ENCODE data around the gene SLC11A2. TPM values are rescaled to one million over a fixed set of nuclear protein-coding genes. Genes with fewer than 3 reads are reported as not detected.

The SLC11A2 gene
- total RNA-seq, 1 experiment from 2014 or later: 33.9 TPM

GRCh38 chr12:50948798-50949197, 77.4 kb downstream of the SLC11A2 start:
- TF ChIP-seq CTCF (conservative IDR thresholded peaks at IDR 0.05; ENCODE audit: low read depth, low read length) (no peak), EZH2 (IDR thresholded peaks at IDR 0.05; ENCODE audit: borderline replicate concordance, low read depth, low read length, poor library complexity, severe bottlenecking) (no peak)
- intact Hi-C loops (cut with micrococcal nuclease; ENCODE audit: unreplicated experiment): no loop called here
- no peak overlapping the region for H3K4me3 ChIP-seq (ENCODE audit: low read depth, low read length, poor library complexity, severe bottlenecking)
- CTCF ChIA-PET: no interaction called here
- no peaks in the 10 kb centered on the region for H3K9me3 ChIP-seq (ENCODE audit: low read depth, low read length, poor library complexity, severe bottlenecking)
- POLR2A ChIA-PET (ENCODE audit: low non-redundant PET): no interaction called here
- no TSS peak for BruUV-seq (replicated peaks)
- H3K27me3 ChIP-seq (replicated peaks; ENCODE audit: insufficient read depth, low read depth, low read length, poor library complexity): no peaks in the 10 kb centered on the region
- no peaks in the 10 kb centered on the region for H3K4me1 ChIP-seq (ENCODE audit: insufficient read depth, low read length, poor library complexity, severe bottlenecking)
- no peak for DNase-seq (ENCODE audit: low spot score)
- H3K27ac ChIP-seq (ENCODE audit: low read depth, low read length, poor library complexity, severe bottlenecking): no peak overlapping the region
- no peaks in the 10 kb centered on the region for H3K36me3 ChIP-seq (ENCODE audit: insufficient read depth, low read length, poor library complexity, severe bottlenecking)

- intact Hi-C loops (cut with micrococcal nuclease; ENCODE audit: unreplicated experiment): no loop called here
- H3K9me3 ChIP-seq (ENCODE audit: low read depth, low read length, poor library complexity, severe bottlenecking): no peaks in the 10 kb centered on the region
- no peaks in the 10 kb centered on the region for H3K27me3 ChIP-seq (replicated peaks; ENCODE audit: insufficient read depth, low read depth, low read length, poor library complexity)
- POLR2A ChIA-PET (ENCODE audit: low non-redundant PET): no interaction called here
- CTCF ChIA-PET: interaction anchor here (0.6 kb wide), 1 partner anchor 123 kb away, joined by 8 read pairs; no protein-coding TSS in a partner anchor
- no peak overlapping the region for H3K4me3 ChIP-seq (ENCODE audit: low read depth, low read length, poor library complexity, severe bottlenecking)
- TF ChIP-seq EZH2 (IDR thresholded peaks at IDR 0.05; ENCODE audit: borderline replicate concordance, low read depth, low read length, poor library complexity, severe bottlenecking) (no peak), CTCF (conservative IDR thresholded peaks at IDR 0.05; ENCODE audit: low read depth, low read length) (no peak)
- no peaks in the 10 kb centered on the region for H3K4me1 ChIP-seq (ENCODE audit: insufficient read depth, low read length, poor library complexity, severe bottlenecking)
- no peak overlapping the region for H3K27ac ChIP-seq (ENCODE audit: low read depth, low read length, poor library complexity, severe bottlenecking)
- BruUV-seq (replicated peaks): no TSS peak
- H3K36me3 ChIP-seq (ENCODE audit: insufficient read depth, low read length, poor library complexity, severe bottlenecking): no peaks in the 10 kb centered on the region
- DNase-seq (ENCODE audit: low spot score): no peak
These were observed 78.1 kb downstream of the SLC11A2 start for GRCh38 chr12:50947933-50948626.

GRCh38 chr12:50937653-50938052, 88.5 kb downstream of the SLC11A2 start:
- no peaks in the 10 kb centered on the region for H3K36me3 ChIP-seq (ENCODE audit: insufficient read depth, low read length, poor library complexity, severe bottlenecking)
- intact Hi-C loops (cut with micrococcal nuclease; ENCODE audit: unreplicated experiment): no loop called here
- no peak overlapping the region for H3K4me3 ChIP-seq (ENCODE audit: low read depth, low read length, poor library complexity, severe bottlenecking)
- H3K9me3 ChIP-seq (ENCODE audit: low read depth, low read length, poor library complexity, severe bottlenecking): no peaks in the 10 kb centered on the region
- BruUV-seq (replicated peaks): no TSS peak
- peaks cover 6% of the 10 kb centered on the region for H3K4me1 ChIP-seq (ENCODE audit: insufficient read depth, low read length, poor library complexity, severe bottlenecking)
- DNase-seq (ENCODE audit: low spot score): no peak
- no peaks in the 10 kb centered on the region for H3K27me3 ChIP-seq (replicated peaks; ENCODE audit: insufficient read depth, low read depth, low read length, poor library complexity)
- H3K27ac ChIP-seq (ENCODE audit: low read depth, low read length, poor library complexity, severe bottlenecking): no peak overlapping the region
- ChIA-PET POLR2A (ENCODE audit: low non-redundant PET) (no interaction called here), CTCF (no interaction called here)
- TF ChIP-seq CTCF (conservative IDR thresholded peaks at IDR 0.05; ENCODE audit: low read depth, low read length): no peak
